Measurements from ENCODE around the gene MYLK.

DNA sequence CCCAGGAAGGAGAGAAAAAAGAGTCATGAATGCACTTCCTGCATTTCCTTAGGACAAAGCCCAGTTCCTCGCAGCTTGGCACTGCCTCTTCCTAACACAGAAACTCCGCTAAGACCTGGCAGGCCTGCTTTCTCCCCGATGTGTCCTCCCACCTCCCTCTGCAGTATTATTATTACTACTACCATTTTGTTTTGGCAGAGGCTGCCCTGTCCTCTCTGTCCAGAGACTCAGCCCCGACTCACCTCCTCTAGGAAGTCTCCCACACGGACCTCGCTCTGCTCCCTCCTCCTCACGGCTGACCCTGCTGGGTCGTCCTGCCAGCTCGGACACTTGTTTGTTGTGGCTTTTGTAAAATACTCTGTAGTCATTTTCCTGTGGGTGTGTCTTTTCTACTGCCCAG lies 192.1 kb downstream of the MYLK start:
- TF ChIP-seq CTCF (conservative IDR thresholded peaks at IDR 0.05; ENCODE audit: low read depth, low read length) (no peak), POLR2A (IDR thresholded peaks at IDR 0.05; ENCODE audit: low read depth, low read length) (no peak)

All from IMR-90 (cell line).